NCI-H510A treated with DMSO at 0.1 percent for 48 hours (cell line): ENCODE measurements around the gene FBXO41.

Experiments used
- DNase-seq: peaks from one replicate; lab custom pipeline; 2025; lab: John Stamatoyannopoulos, UW

Gene FBXO41

GRCh38 chr2:73239776-73240175, 44.5 kb downstream of the FBXO41 start:
- DNase-seq = no peak

GRCh38 chr2:73238976-73239375, 45.3 kb downstream of the FBXO41 start:
- no peak for DNase-seq

GRCh38 chr2:73238149-73238548, 46.1 kb downstream of the FBXO41 start:
- no peak for DNase-seq

GRCh38 chr2:73237168-73237567, 47.1 kb downstream of the FBXO41 start:
- no peak for DNase-seq

- DNase-seq = no peak
Measured at GRCh38 chr2:73235315-73236028, 48.8 kb downstream of the FBXO41 start.

GRCh38 chr2:73233932-73234832, 50.1 kb downstream of the FBXO41 start, which contains the start of gene CCT7:
Gene CCT7, plus strand, starts transcription at chr2:73234308. Its CDS starts 71 bp downstream, at chr2:73234379.
- DNase-seq = peak; percentile 90

- peak; percentile 98 for DNase-seq
Measured at GRCh38 chr2:73233154-73233931, 50.9 kb downstream of the FBXO41 start, which contains the start of gene PRADC1. Gene PRADC1, minus strand, starts transcription at chr2:73233239. Its CDS starts 79 bp downstream, at chr2:73233160.

GRCh38 chr2:73232403-73233153, 51.7 kb downstream of the FBXO41 start:
- DNase-seq = no peak

- no peak for DNase-seq
Measured at GRCh38 chr2:73228631-73229030, 55.6 kb downstream of the FBXO41 start.

- no peak for DNase-seq
Measured at GRCh38 chr2:73227086-73227485, 57.2 kb downstream of the FBXO41 start.

- DNase-seq = no peak
Measured at GRCh38 chr2:73225513-73226360, 58.5 kb downstream of the FBXO41 start.

- no peak for DNase-seq
Measured at GRCh38 chr2:73223821-73224220, 60.5 kb downstream of the FBXO41 start.

GRCh38 chr2:73218298-73218697, 66.0 kb downstream of the FBXO41 start:
- no peak for DNase-seq

- DNase-seq = no peak
Measured at GRCh38 chr2:73217826-73218225, 66.5 kb downstream of the FBXO41 start.

GRCh38 chr2:73217160-73217559, 67.1 kb downstream of the FBXO41 start:
- DNase-seq = no peak

GRCh38 chr2:73215254-73215653, 69.0 kb downstream of the FBXO41 start:
- no peak for DNase-seq

GRCh38 chr2:73214120-73215035, 69.9 kb downstream of the FBXO41 start, which contains the start of gene SMYD5:
Gene SMYD5, plus strand, starts transcription at chr2:73214245. Its CDS starts 22 bp downstream, at chr2:73214267.
- DNase-seq = peak; percentile 58

- DNase-seq = peak; percentile 71
Measured at GRCh38 chr2:73212448-73213176, 71.7 kb downstream of the FBXO41 start.

- no peak for DNase-seq
Measured at GRCh38 chr2:73212098-73212447, 72.2 kb downstream of the FBXO41 start.
